HG03066 (cell line): ENCODE results near the gene C3orf52.

ENCODE experiments used
- ATAC-seq: cut with Tn5 transposase; IDR thresholded peaks from one replicate; pipeline ENCODE4 v1.9.1; 2021; ENCODE audit warnings: low read depth; ENCODE audit not compliant: unreplicated experiment

The C3orf52 gene

DNA sequence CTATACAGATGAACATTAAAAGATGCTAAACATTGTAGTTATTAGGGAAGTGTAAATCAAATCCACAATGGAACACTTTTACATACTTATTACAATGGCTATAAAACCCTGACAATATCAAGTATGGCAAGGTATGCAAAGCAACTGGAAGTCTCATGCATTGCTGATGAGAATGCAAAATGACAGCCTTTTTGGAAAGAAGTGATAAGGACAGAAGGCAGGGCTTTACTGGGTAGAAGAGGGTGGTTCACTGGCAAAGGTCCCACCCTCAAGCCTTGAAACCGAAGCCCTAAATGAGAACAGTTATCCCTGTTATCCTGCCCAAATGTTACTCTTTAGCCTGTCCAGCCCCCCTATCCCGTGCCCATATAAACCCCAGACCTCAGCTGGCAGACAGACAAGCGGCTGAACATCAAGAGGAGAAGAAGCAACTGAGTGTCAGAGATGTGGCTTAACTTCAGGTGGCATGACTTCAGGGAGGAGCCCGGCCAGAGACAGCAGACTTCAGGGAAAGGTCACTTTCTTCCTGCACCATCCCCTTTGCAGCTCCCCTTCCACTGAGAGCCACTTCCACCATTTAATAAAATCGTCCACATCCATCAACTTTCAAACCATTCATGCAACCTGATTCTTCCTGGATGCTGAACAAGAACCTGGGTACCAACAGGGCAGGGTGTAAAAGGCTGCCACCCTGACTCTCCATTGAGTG lies 47.6 kb downstream of the C3orf52 start:
- no peak for ATAC-seq

DNA sequence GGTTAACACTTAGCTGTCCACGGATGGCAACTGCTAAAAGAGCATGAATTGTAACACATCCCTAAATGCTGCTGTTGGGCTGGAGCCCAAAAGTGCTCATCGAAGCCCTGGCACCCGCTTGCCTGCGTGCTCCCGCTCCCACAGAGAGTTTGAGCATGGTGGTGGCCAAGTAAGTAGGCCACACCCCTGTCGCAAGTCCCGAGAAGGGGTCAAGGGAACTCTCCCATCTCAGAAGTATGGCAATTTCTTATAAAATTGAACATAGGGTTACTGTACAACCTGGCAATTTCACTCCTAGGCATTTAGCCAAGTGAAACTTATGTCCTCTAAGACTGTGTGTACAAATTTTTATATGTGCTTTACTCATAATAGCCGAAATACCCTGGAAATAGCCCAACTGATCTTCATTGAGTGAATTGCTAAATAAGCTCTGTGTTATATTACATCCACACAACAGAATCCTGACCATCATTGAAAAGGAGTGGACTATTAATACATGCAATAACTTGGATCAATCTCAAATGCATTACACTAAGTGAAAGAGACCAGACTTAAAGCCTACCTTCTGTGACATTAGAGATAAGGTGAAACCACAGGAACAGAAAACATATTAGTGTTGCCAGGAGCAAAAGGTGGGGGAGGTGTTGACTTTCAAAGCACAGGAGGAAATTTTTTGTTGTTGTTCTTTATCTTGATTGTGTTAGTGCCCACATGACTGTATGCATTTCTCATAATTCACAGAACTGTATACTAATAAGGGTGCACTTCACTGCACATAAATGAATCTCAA lies 48.3 kb downstream of the C3orf52 start:
- ATAC-seq, result no peak

DNA sequence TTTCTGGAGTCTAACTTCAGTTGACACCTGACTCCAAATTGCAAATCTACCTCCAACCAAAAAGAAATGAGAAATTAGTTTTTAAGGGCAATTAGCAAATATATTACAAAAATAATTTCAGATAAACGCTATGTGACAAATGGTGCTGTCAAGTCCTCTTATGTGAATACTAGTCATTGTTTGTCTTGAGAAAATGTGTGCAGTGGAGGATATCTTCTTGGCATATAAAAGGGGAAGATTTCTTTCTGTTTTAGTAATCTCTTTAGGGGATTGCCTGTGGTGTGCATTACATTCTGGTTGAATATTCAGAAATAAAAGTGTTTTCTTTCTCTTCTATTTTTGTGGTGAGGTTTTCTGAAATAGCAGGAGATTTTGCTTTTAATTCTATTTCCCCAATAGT lies 49.9 kb downstream of the C3orf52 start:
- ATAC-seq, result no peak

DNA sequence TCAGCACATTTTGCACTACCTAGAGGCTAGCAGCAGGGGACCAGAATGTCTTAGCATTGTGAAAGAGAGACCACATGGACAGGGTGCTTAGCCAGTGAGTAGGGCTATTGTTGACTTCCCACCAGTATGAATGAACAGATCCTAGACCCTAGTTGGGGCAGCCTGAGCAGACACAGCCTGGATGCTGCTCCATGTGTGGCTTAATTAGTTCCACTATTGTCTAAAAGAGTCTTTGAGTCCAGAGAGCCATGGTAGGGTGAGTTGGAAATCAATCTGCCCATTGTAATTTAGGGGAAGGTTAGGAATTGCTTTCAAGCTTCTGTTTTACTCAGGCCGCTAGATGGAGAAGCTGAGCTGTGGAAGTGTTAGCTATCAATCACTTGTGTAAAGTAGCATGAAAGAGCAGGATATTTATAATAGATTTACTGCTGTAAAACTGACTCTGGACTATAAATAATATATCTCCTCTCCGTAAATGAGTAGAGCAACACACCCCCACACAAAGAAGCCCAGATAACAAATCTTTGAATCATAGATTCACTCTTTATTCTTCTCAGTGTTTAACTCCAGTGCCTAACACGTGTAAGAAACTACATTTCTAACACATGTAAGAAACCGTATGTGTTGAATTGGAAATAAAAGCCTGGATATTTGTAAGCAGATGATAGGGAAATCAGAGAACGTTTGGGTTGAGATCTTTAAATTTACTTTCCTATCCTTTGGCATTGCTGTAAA lies 50.9 kb downstream of the C3orf52 start:
- ATAC-seq, result peak; percentile 27

DNA sequence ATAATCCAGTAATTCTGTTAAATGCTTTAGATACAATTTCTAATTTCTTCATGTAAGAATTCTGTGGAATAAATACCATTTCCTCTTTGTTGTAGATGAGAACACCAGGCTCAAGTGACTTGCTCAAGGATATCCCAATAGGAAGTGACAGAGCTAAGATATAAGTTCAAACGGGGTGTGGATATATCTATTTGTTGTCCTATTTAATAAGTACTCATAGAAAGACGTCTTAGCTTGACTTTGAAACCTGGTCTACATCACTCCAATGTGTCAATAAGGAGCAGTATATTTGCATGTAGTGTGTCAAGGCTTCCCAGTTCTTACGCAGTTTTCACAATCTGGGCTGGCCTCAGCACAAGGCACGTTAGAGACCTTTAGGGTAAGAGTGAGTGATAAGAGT lies 51.6 kb downstream of the C3orf52 start:
- ATAC-seq, result no peak

DNA sequence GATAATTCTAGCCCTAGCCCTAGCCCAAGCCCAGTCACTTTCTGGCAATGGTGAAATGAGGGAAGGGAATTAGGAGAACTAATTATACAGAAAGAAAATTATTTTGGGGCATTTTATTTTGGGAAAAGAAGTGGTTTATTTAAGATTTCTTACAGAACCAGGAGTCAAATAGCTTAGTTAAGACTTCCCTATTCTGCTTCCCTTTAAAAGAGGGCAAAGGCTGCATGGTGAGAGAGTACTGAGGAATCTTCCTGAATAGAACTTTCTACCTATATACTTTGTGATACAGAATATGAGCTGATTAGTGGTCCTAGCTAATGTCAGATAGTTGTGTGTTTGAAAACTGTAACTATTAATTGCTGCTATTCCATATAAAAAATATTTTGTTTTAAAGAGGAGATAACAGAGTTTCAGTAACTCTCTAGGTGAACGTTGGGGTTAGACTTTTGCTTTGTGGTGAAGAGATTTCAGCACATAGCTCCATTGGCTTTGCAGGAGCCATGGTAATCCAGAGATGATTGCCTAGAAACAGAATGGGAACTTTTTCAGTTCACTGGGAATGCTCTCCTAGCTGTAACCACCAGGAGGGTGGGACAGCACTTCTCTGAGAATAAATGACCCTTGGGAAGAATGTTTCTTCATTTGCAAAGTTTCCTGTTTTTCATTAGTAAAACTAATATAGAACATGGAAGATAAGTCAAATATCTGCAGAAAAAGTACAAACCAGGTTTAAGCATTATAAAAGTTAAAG lies 52.2 kb downstream of the C3orf52 start:
- no peak for ATAC-seq

DNA sequence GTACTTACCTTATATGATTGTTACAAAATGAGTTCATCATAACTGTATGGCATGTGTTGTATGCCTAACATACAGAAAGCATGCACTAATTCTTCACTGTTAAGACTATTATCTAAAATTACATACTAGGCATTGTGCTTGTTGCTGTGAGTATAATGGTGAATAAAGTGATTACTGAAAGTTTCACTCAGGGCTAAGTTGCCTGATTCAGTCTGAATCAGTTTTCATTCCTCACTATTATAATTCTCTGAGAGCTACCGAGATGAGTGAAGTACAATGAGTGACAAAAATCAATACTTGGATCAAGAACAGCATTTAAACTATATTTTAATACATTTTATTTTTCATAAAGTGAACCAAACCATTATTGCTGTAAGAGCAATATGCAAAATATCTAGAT lies 54.4 kb downstream of the C3orf52 start:
- no peak for ATAC-seq

DNA sequence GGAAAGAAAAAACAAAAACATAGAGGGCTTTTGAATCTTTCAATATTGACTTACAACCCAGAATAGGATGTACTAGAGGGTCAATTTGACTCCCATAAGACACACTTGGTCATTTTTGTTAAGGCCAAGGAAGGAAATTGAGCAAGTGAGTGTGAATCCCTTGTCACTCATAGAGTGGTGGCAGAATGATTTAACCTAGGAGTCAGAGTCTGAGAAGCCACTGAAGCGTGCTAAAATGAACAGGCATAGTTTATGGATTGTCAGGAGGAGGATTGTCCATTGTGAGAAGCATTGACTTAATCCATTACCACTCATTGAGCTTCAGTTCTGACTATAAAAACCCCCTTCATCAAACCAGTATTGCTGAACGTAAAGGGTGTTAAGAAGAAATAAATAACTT lies 55.1 kb downstream of the C3orf52 start:
- no peak for ATAC-seq

DNA sequence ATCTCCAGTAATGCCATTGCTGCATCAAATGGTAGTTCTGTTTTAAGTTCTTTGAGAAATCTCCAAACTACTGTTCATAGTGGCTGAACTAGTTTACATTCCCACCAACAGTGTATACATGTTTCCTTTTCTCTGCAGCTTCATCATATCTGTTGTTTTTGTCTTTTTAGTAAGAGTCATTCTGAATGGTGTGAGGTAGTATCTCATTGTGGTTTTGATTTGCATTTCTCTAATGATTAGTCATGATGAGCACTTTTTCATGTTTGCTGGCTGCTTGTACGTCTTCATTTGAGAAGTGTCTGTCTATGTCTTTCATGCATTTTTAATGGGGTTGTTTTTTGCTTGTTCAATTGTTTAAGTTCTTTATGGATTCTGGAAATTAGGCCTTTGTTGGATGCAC lies 57.1 kb downstream of the C3orf52 start:
- no peak for ATAC-seq

DNA sequence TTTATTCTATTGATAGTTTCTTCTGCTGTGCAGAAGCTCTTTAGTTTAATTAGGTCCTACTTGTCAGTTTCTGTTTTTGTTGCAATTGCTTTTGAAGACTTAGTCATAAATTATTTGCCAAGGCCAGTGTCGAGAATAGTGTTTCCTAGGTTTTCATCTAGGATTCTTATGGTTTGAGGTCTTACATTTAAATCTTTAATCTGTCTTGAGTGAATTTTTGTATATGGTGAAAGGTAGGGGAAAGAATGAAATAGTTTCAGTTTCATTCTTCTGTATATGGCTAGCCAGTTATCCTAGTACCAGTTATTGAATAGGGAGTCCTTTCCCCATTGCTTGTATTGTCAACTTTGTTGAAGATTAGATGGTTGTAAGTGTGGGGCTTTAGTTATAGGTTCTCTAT lies 57.5 kb downstream of the C3orf52 start:
- ATAC-seq, result no peak

DNA sequence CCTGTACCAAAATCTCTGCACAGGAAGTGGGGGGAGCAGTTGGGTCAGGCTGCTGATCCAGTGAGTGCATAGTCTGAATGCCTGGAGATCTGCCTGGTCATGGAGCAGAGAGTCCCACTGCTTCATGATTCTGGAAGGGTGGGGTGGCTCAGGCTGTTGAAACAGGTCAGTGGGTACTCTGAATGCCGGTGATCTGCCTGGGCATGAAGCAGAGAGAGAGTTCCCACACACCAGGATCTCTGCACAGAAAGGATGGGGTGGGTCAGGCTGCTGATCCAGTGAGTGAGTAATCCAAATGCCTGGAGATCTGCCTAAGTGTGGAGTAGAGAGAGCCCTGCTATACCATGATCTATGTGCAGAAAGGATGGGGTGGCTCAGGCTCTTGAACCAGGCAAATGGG lies 62.9 kb downstream of the C3orf52 start:
- ATAC-seq, result no peak

DNA sequence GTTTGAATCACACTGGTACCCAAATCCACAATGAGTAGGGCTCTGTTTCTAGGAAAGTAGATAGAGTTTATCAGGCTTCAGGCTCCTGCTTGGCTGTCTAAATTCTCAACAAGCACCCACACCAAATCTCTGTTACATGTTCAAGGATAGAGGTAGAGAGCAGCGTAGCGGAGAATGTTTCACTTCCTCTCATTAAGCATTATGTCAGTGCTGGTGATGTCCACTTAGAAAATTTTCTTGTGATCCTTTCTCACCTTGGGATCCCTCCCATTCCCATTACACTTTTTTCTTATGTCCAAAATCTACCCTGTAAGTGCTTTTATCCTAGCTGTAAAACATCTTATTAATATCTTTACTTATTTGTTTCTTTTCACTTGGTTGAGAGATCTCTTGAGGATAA lies 81.6 kb downstream of the C3orf52 start:
- peak; percentile 76 for ATAC-seq
